ENCODE data around the gene CENPO. TPM values are rescaled to one million over a fixed set of nuclear protein-coding genes. Genes with fewer than 3 reads are reported as not detected.

The CENPO gene
- total RNA-seq, 2 experiments from 2014 or later, result 53.6 to 59.2 TPM

GRCh38 chr2:24840962-24841945 is 48.0 kb downstream of the CENPO start:
- H3K27ac ChIP-seq (ENCODE audit: low read depth, low read length, poor library complexity, severe bottlenecking), result no peak overlapping the region
- H3K9me3 ChIP-seq (ENCODE audit: low read length), result no peaks in the 10 kb centered on the region
- POLR2A ChIA-PET, result no interaction called here
- no peaks in the 10 kb centered on the region for H4K20me1 ChIP-seq (ENCODE audit: insufficient read depth, low read length)
- TF ChIP-seq EZH2phosphoT487 (IDR thresholded peaks at IDR 0.05; ENCODE audit: borderline replicate concordance, low read depth, low read length) (no peak), CTCF (conservative IDR thresholded peaks at IDR 0.05; ENCODE audit: low read length) (no peak)
- intact Hi-C loops (cut with micrococcal nuclease; ENCODE audit: unreplicated experiment), result no loop called here
- no TSS peak for BruUV-seq (replicated peaks)
- DNase-seq (ENCODE audit: low spot score), result no peak
- CTCF ChIA-PET (ENCODE audit: unreplicated experiment), result no interaction called here
- H3K4me1 ChIP-seq (ENCODE audit: insufficient read depth, low read length, poor library complexity, severe bottlenecking), result no peaks in the 10 kb centered on the region
- H2AFZ ChIP-seq (ENCODE audit: low read length), result no peak overlapping the region
- H3K79me2 ChIP-seq (ENCODE audit: insufficient read depth, low read depth, low read length), result no peaks in the 10 kb centered on the region
- H3K36me3 ChIP-seq (ENCODE audit: insufficient read depth, low read length), result peaks cover 32% of the 10 kb centered on the region
- no peaks in the 10 kb centered on the region for H3K9me2 ChIP-seq (ENCODE audit: insufficient read depth, low read length)
- H3K4me2 ChIP-seq (ENCODE audit: low read length), result no peak overlapping the region
- H3K4me3 ChIP-seq (ENCODE audit: low read depth, low read length, poor library complexity, severe bottlenecking), result no peak overlapping the region

GRCh38 chr2:24842081-24843050 is 49.1 kb downstream of the CENPO start:
- Histone ChIP-seq H3K9me2 (ENCODE audit: insufficient read depth, low read length) (no peaks in the 10 kb centered on the region), H3K4me1 (ENCODE audit: insufficient read depth, low read length, poor library complexity, severe bottlenecking) (no peaks in the 10 kb centered on the region), H3K27ac (ENCODE audit: low read depth, low read length, poor library complexity, severe bottlenecking) (no peak overlapping the region), H2AFZ (ENCODE audit: low read length) (no peak overlapping the region), H3K36me3 (ENCODE audit: insufficient read depth, low read length) (peaks cover 36% of the 10 kb centered on the region), H3K79me2 (ENCODE audit: insufficient read depth, low read depth, low read length) (no peaks in the 10 kb centered on the region), H3K4me2 (ENCODE audit: low read length) (no peak overlapping the region), H4K20me1 (ENCODE audit: insufficient read depth, low read length) (no peaks in the 10 kb centered on the region), H3K4me3 (ENCODE audit: low read depth, low read length, poor library complexity, severe bottlenecking) (no peak overlapping the region), H3K9me3 (ENCODE audit: low read length) (no peaks in the 10 kb centered on the region)
- ChIA-PET CTCF (ENCODE audit: unreplicated experiment) (no interaction called here), POLR2A (no interaction called here)
- intact Hi-C loops (cut with micrococcal nuclease; ENCODE audit: unreplicated experiment), result no loop called here
- no TSS peak for BruUV-seq (replicated peaks)
- TF ChIP-seq EZH2phosphoT487 (IDR thresholded peaks at IDR 0.05; ENCODE audit: borderline replicate concordance, low read depth, low read length) (no peak), CTCF (conservative IDR thresholded peaks at IDR 0.05; ENCODE audit: low read length) (no peak)
- no peak for DNase-seq (ENCODE audit: low spot score)
